Spleen (tissue), 7 donors: ENCODE results near the gene PPP2R2B.

Experiments
- POLR2A ChIP-seq, 3 donors: fragments of 450-650 bp; IDR thresholded peaks; one replicate each; pipeline ENCODE4 v1.5.1; 2017; ENCODE audit warnings: antibody characterized with exemption in 3 of 3, mild to moderate bottlenecking in 1 of 3
- TF ChIP-seq, protein P1 (sequence below), 11 experiments: fragments of 200-600 bp in 7 of 11; fragments of 450-650 bp in 4 of 11; sonication (generic) in 4 of 11; IDR thresholded peaks in 8 of 11; conservative IDR thresholded peaks in 3 of 11; 1 replicate in 7 of 11; 2 replicates in 4 of 11; pipeline versions ENCODE4 v1.4.0 to v1.8.0; 2016 to 2021; ENCODE audit warnings: antibody characterized with exemption in 11 of 11, inconsistent platforms in 4 of 11, mild to moderate bottlenecking in 1 of 11
- donor health status: DM: no; HTN: no; CAD: no; lungs with moderate emphysema.
- donor health status: DM: no; HTN: no; CAD: no.
- donor health status: DM: no; HTN: no; CAD: no.

DNA sequence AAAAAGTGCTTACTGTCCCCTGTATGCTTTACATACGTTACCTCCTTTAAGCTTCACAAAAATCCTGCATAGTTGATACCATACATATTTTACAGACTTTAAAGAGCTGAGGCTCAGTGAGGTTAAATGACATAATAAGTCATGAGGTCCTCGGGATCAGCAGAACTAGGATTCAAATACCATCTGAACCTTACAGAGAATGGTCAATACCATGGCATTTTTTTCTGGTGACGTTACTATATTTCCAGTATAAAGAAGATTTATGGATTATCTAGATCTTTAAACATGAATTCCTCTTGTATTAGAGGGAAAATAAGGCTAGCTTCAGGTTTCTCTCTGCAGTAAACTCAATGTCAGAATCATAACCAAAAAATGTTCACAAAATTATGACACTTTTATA, 208.9 kb downstream of the PPP2R2B start:
- TF ChIP-seq, protein P1, sequence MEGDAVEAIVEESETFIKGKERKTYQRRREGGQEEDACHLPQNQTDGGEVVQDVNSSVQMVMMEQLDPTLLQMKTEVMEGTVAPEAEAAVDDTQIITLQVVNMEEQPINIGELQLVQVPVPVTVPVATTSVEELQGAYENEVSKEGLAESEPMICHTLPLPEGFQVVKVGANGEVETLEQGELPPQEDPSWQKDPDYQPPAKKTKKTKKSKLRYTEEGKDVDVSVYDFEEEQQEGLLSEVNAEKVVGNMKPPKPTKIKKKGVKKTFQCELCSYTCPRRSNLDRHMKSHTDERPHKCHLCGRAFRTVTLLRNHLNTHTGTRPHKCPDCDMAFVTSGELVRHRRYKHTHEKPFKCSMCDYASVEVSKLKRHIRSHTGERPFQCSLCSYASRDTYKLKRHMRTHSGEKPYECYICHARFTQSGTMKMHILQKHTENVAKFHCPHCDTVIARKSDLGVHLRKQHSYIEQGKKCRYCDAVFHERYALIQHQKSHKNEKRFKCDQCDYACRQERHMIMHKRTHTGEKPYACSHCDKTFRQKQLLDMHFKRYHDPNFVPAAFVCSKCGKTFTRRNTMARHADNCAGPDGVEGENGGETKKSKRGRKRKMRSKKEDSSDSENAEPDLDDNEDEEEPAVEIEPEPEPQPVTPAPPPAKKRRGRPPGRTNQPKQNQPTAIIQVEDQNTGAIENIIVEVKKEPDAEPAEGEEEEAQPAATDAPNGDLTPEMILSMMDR (IDR thresholded peaks at IDR 0.05 in 8 of 11, conservative IDR thresholded peaks at IDR 0.05 in 3 of 11) = no peak
- TF ChIP-seq POLR2A (IDR thresholded peaks at IDR 0.05) = no peak
